ENCODE data around the gene DCTN3. TPM values are rescaled to one million over a fixed set of nuclear protein-coding genes. Genes with fewer than 3 reads are reported as not detected.

The DCTN3 gene
- total and polyA plus RNA-seq, 2 experiments from 2014 or later, result 12.9 to 17.9 TPM

DNA sequence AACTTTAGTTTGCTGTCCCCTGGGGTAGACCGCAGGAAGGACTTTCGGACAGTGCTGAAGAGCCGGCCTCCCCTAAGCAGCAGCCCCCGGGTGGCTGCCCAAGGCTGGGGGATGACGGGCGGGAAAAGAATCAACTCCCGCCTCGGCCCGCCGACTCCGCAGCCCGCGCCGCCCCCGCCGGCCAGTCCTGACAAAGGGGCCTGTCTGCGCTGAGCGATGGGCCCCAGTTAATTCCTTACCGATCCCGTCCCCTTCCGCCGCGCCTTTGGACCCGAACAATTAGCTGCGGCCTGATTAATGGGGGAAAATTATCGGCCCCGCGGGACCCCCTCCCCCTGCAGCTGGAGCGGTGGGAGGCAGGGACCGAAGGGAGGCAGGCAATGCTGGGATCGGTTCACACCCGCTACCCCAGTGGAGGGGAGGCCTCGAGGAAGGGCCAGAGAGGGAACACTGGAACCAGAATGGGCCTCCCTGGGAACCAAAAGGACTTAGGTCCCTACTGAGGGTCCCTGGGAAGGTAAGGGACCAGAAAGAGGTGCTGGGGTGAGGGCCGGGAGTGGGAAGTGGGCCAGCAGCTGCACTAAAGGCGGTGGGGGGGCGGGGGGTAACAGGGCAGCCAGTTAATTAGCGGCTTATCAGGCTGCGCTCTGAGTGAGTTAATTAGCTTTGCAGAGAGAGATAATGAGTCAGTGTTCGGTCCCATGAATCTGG is 4.3 kb upstream of the DCTN3 start:
- Histone ChIP-seq H4K20me1 (replicated peaks; ENCODE audit: insufficient read depth) (no peaks in the 10 kb centered on the region; the same call in 1 of the 2 replicates), H3K79me2 (replicated peaks; ENCODE audit: insufficient read depth) (no peaks in the 10 kb centered on the region), H3K36me3 (ENCODE audit: insufficient read depth) (no peaks in the 10 kb centered on the region), H2AFZ (peak overlapping the region; percentile 91), H3K9me2 (ENCODE audit: insufficient read depth) (0 out of 2 replicates have a peak, but pooled peaks cover 4% of the 10 kb centered on the region), H3K4me3 (peak overlapping the region; percentile 52), H3F3A (replicated peaks; ENCODE audit: low read depth) (0 out of 2 replicates have a peak, but pooled peaks cover 3% of the 10 kb centered on the region), H3K4me1 (ENCODE audit: insufficient read depth) (peaks cover 15% of the 10 kb centered on the region; the same call in 1 of the 2 replicates), H3K4me2 (peak overlapping the region; percentile 81), H3K27ac (ENCODE audit: low read depth) (no peak overlapping the region), H3K27me3 (ENCODE audit: insufficient read depth) (peaks cover 91% of the 10 kb centered on the region)
- Mint-ChIP-seq H3K9me3 (peaks cover 4% of the 10 kb centered on the region; the same call in 1 of the 3 replicates), H3K4me3 (peak overlapping the region; percentile 52; the same call in 2 of the 3 replicates), H3K27me3 (ENCODE audit: insufficient read depth, low read depth, poor library complexity) (peaks cover 78% of the 10 kb centered on the region), H3K4me1 (peaks cover 21% of the 10 kb centered on the region), H3K27ac (no peak overlapping the region), H3K36me3 (ENCODE audit: low read depth) (peaks cover 4% of the 10 kb centered on the region; the same call in 1 of the 3 replicates)
- peak; percentile 48 for DNase-seq (ENCODE audit: low spot score)
- TF ChIP-seq EZH2 (IDR thresholded peaks at IDR 0.05; ENCODE audit: low read depth, unreplicated experiment), result peak; percentile 86
- TF ChIP-seq, protein P1, sequence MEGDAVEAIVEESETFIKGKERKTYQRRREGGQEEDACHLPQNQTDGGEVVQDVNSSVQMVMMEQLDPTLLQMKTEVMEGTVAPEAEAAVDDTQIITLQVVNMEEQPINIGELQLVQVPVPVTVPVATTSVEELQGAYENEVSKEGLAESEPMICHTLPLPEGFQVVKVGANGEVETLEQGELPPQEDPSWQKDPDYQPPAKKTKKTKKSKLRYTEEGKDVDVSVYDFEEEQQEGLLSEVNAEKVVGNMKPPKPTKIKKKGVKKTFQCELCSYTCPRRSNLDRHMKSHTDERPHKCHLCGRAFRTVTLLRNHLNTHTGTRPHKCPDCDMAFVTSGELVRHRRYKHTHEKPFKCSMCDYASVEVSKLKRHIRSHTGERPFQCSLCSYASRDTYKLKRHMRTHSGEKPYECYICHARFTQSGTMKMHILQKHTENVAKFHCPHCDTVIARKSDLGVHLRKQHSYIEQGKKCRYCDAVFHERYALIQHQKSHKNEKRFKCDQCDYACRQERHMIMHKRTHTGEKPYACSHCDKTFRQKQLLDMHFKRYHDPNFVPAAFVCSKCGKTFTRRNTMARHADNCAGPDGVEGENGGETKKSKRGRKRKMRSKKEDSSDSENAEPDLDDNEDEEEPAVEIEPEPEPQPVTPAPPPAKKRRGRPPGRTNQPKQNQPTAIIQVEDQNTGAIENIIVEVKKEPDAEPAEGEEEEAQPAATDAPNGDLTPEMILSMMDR (conservative IDR thresholded peaks at IDR 0.05; ENCODE audit: low read depth in 2 of 2), result no peak
- peak; percentile 9 for ATAC-seq

DNA sequence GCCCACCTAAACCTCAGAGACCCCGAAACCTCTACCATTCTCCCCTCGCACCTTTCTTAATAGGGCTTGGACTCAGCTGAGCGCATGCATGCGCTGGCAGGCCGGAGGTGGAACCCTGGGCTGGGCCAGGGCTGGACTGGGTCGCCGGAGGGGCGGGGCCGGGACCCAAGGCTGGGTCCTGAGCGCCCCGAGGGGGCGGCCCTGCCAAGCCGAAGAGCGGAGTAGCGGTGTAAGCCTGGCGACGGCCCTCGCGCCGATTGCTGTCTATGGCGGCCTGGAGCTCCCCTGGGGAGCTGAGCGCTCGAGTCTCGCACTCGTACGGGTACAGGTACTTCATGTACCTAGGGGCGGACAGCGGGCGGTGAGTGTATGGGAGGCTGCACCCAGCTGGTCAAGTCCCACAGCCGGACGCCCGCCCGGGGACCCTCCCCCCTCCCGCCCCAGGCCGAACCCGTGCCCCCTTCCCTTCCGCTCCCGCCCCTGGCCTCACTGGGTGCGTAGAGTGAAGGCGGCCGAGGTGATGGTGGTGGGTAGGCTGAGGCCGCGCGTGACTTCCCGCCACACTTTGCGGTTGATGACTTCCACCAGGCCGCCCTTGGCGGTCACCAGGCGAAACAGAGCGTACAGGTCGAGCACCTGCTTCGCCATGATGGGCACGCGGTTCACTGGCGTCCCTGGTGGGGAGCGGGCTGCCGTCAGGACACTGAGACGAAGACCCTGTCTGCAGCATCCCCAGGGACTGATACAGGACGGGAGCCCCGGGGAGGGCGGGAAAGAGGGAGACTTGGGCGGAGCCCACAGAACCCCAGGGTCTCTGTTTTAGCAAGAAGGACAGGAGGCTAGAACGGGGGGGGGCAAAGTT is 3.3 kb upstream of the DCTN3 start:
- H4K20me1 ChIP-seq (replicated peaks; ENCODE audit: insufficient read depth), result no peaks in the 10 kb centered on the region; the same call in 1 of the 2 replicates
- Mint-ChIP-seq H3K36me3 (ENCODE audit: low read depth) (peaks cover 4% of the 10 kb centered on the region; the same call in 1 of the 3 replicates), H3K27ac (no peak overlapping the region), H3K27me3 (ENCODE audit: insufficient read depth, low read depth, poor library complexity) (peaks cover 71% of the 10 kb centered on the region), H3K9me3 (peaks cover 4% of the 10 kb centered on the region; the same call in 1 of the 3 replicates), H3K4me1 (peaks cover 17% of the 10 kb centered on the region), H3K4me3 (no peak overlapping the region; the same call in 2 of the 3 replicates)
- peak; percentile 50 for DNase-seq (ENCODE audit: low spot score)
- no peaks in the 10 kb centered on the region for H3K79me2 ChIP-seq (replicated peaks; ENCODE audit: insufficient read depth)
- peak; percentile 36 for ATAC-seq
- H3F3A ChIP-seq (replicated peaks; ENCODE audit: low read depth), result 0 out of 2 replicates have a peak, but pooled peaks cover 3% of the 10 kb centered on the region
- peak overlapping the region; percentile 81 for H3K4me2 ChIP-seq
- TF ChIP-seq, protein P1 (conservative IDR thresholded peaks at IDR 0.05; ENCODE audit: low read depth in 2 of 2), result no peak
- TF ChIP-seq STAT1 (IDR thresholded peaks at IDR 0.05; ENCODE audit: unreplicated experiment), result no peak
- no peak for TF ChIP-seq POLR2AphosphoS5 (IDR thresholded peaks at IDR 0.05; ENCODE audit: low read depth)
- no peak for TF ChIP-seq JUNB (IDR thresholded peaks at IDR 0.05; ENCODE audit: unreplicated experiment)
- peak; percentile 63 for TF ChIP-seq EZH2 (IDR thresholded peaks at IDR 0.05; ENCODE audit: low read depth, unreplicated experiment)
- TF ChIP-seq, protein P2, sequence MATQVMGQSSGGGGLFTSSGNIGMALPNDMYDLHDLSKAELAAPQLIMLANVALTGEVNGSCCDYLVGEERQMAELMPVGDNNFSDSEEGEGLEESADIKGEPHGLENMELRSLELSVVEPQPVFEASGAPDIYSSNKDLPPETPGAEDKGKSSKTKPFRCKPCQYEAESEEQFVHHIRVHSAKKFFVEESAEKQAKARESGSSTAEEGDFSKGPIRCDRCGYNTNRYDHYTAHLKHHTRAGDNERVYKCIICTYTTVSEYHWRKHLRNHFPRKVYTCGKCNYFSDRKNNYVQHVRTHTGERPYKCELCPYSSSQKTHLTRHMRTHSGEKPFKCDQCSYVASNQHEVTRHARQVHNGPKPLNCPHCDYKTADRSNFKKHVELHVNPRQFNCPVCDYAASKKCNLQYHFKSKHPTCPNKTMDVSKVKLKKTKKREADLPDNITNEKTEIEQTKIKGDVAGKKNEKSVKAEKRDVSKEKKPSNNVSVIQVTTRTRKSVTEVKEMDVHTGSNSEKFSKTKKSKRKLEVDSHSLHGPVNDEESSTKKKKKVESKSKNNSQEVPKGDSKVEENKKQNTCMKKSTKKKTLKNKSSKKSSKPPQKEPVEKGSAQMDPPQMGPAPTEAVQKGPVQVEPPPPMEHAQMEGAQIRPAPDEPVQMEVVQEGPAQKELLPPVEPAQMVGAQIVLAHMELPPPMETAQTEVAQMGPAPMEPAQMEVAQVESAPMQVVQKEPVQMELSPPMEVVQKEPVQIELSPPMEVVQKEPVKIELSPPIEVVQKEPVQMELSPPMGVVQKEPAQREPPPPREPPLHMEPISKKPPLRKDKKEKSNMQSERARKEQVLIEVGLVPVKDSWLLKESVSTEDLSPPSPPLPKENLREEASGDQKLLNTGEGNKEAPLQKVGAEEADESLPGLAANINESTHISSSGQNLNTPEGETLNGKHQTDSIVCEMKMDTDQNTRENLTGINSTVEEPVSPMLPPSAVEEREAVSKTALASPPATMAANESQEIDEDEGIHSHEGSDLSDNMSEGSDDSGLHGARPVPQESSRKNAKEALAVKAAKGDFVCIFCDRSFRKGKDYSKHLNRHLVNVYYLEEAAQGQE (IDR thresholded peaks at IDR 0.05; ENCODE audit: unreplicated experiment), result no peak
- TF ChIP-seq ZNF331 (CRISPR knock-in tag; IDR thresholded peaks at IDR 0.05; ENCODE audit: low read depth), result no peak
- no peak for TF ChIP-seq NANOG (IDR thresholded peaks at IDR 0.05; ENCODE audit: borderline replicate concordance)
- H3K27me3 ChIP-seq (ENCODE audit: insufficient read depth), result peaks cover 86% of the 10 kb centered on the region
- H3K4me1 ChIP-seq (ENCODE audit: insufficient read depth), result peaks cover 16% of the 10 kb centered on the region; the same call in 1 of the 2 replicates
- 0 out of 2 replicates have a peak, but pooled peaks cover 4% of the 10 kb centered on the region for H3K9me2 ChIP-seq (ENCODE audit: insufficient read depth)
- H3K27ac ChIP-seq (ENCODE audit: low read depth), result no peak overlapping the region
- H3K36me3 ChIP-seq (ENCODE audit: insufficient read depth), result no peaks in the 10 kb centered on the region
- peak overlapping the region; percentile 52; the same call in 1 of the 2 replicates for H3K4me3 ChIP-seq
- H2AFZ ChIP-seq, result peak overlapping the region; percentile 43

All from GM23338 (cell line).